HEK293 (cell line): ENCODE data around the gene ZNF410.

Experiments
- CTCF ChIP-seq: fragments of 450-650 bp; formaldehyde crosslinking; IDR thresholded peaks from 2 replicates; pipeline ENCODE4 v1.5.1; 2016; ENCODE audit warnings: missing biosample characterization, missing genetic modification characterization
- GLI4 ChIP-seq: fragments of 450-650 bp; formaldehyde crosslinking; IDR thresholded peaks from 2 replicates; pipeline ENCODE4 v1.5.1; 2016; ENCODE audit warnings: missing biosample characterization, missing genetic modification characterization
- HOXC10 ChIP-seq: sonication (generic); formaldehyde crosslinking; IDR thresholded peaks from 2 replicates; pipeline ENCODE4 v1.8.1; 2023; ENCODE audit warnings: mild to moderate bottlenecking, missing genetic modification reagents
- KLF16 ChIP-seq: fragments of 450-650 bp; formaldehyde crosslinking; IDR thresholded peaks from 2 replicates; pipeline ENCODE4 v1.5.1; 2017; ENCODE audit warnings: missing biosample characterization, missing genetic modification characterization
- MEIS1 ChIP-seq: sonication (generic); formaldehyde crosslinking; IDR thresholded peaks from 2 replicates; pipeline ENCODE4 v1.8.1; 2022; ENCODE audit warnings: missing genetic modification reagents, mild to moderate bottlenecking, borderline replicate concordance
- OSR2 ChIP-seq: fragments of 450-650 bp; formaldehyde crosslinking; IDR thresholded peaks from 2 replicates; pipeline ENCODE4 v1.5.1; 2016; ENCODE audit warnings: missing biosample characterization, missing genetic modification characterization
- REPIN1 ChIP-seq: fragments of 450-650 bp; formaldehyde crosslinking; IDR thresholded peaks from 2 replicates; pipeline ENCODE4 v1.5.1; 2017; ENCODE audit warnings: missing biosample characterization, missing genetic modification characterization, low read depth
- SCRT1 ChIP-seq: fragments of 450-650 bp; formaldehyde crosslinking; IDR thresholded peaks from 2 replicates; pipeline ENCODE4 v1.5.1; 2016; ENCODE audit warnings: missing biosample characterization, missing genetic modification characterization, borderline replicate concordance
- SETDB1 ChIP-seq: IDR thresholded peaks from one replicate; pipeline ENCODE4 v1.6.1; 2017; ENCODE audit warnings: mild to moderate bottlenecking, low read length, moderate library complexity, mixed read lengths; ENCODE audit not compliant: insufficient read length
- SP2 ChIP-seq: fragments of 450-650 bp; formaldehyde crosslinking; IDR thresholded peaks from 2 replicates; pipeline ENCODE4 v1.5.1; 2016; ENCODE audit warnings: missing biosample characterization, missing genetic modification characterization
- TSHZ1 ChIP-seq: fragments of 450-650 bp; formaldehyde crosslinking; IDR thresholded peaks from 2 replicates; pipeline ENCODE4 v1.5.1; 2016; ENCODE audit warnings: missing biosample characterization, missing genetic modification characterization, borderline replicate concordance
- WT1 ChIP-seq: fragments of 450-650 bp; formaldehyde crosslinking; IDR thresholded peaks from 2 replicates; pipeline ENCODE4 v1.5.1; 2016; ENCODE audit warnings: missing biosample characterization, missing genetic modification characterization
- ZBTB21 ChIP-seq: fragments of 450-650 bp; formaldehyde crosslinking; IDR thresholded peaks from 2 replicates; pipeline ENCODE4 v1.5.1; 2017; ENCODE audit warnings: missing biosample characterization, missing genetic modification characterization
- ZBTB48 ChIP-seq: fragments of 450-650 bp; formaldehyde crosslinking; IDR thresholded peaks from 2 replicates; pipeline ENCODE4 v1.5.1; 2016; ENCODE audit warnings: missing biosample characterization, missing genetic modification characterization
- ZBTB8A ChIP-seq: fragments of 450-650 bp; formaldehyde crosslinking; IDR thresholded peaks from 2 replicates; pipeline ENCODE4 v1.5.1; 2016; ENCODE audit warnings: missing biosample characterization, missing genetic modification characterization
- ZEB2 ChIP-seq: fragments of 450-650 bp; formaldehyde crosslinking; IDR thresholded peaks from 2 replicates; pipeline ENCODE4 v1.5.1; 2016; ENCODE audit warnings: missing biosample characterization, missing genetic modification characterization
- ZNF140 ChIP-seq: fragments of 450-650 bp; formaldehyde crosslinking; IDR thresholded peaks from 2 replicates; pipeline ENCODE4 v1.5.1; 2016; ENCODE audit warnings: missing biosample characterization, missing genetic modification characterization
- ZNF239 ChIP-seq: fragments of 450-650 bp; formaldehyde crosslinking; IDR thresholded peaks from 2 replicates; pipeline ENCODE4 v1.5.1; 2016; ENCODE audit warnings: missing biosample characterization, missing genetic modification characterization
- ZNF266 ChIP-seq: fragments of 450-650 bp; formaldehyde crosslinking; IDR thresholded peaks from 2 replicates; pipeline ENCODE4 v1.5.1; 2016; ENCODE audit warnings: missing biosample characterization, missing genetic modification characterization, low read depth
- ZNF350 ChIP-seq: fragments of 450-650 bp; formaldehyde crosslinking; IDR thresholded peaks from 2 replicates; pipeline ENCODE4 v1.5.0; 2017; ENCODE audit warnings: missing biosample characterization, mild to moderate bottlenecking, missing genetic modification characterization
- ZNF37A ChIP-seq: fragments of 450-650 bp; IDR thresholded peaks from 2 replicates; pipeline ENCODE4 v1.5.1; 2018; ENCODE audit warnings: missing biosample characterization, missing genetic modification characterization
- ZNF394 ChIP-seq: fragments of 450-650 bp; formaldehyde crosslinking; IDR thresholded peaks from 2 replicates; pipeline ENCODE4 v1.5.1; 2016; ENCODE audit warnings: missing biosample characterization, missing genetic modification characterization, mild to moderate bottlenecking, moderate library complexity, borderline replicate concordance
- ZNF558 ChIP-seq: fragments of 450-650 bp; formaldehyde crosslinking; IDR thresholded peaks from 2 replicates; pipeline ENCODE4 v1.5.1; 2016; ENCODE audit warnings: missing biosample characterization, missing genetic modification characterization
- ZNF670 ChIP-seq: fragments of 450-650 bp; formaldehyde crosslinking; IDR thresholded peaks from 2 replicates; pipeline ENCODE4 v1.5.1; 2016; ENCODE audit warnings: missing biosample characterization, missing genetic modification characterization, low read depth
- ZNF843 ChIP-seq: fragments of 450-650 bp; formaldehyde crosslinking; IDR thresholded peaks from 2 replicates; pipeline ENCODE4 v1.5.1; 2016; ENCODE audit warnings: missing biosample characterization, missing genetic modification characterization
- TF ChIP-seq, protein P1 (sequence below): IDR thresholded peaks from 2 replicates; pipeline ENCODE4 v1.6.1; 2011; ENCODE audit warnings: mild to moderate bottlenecking, low read depth, low read length, borderline replicate concordance
- TF ChIP-seq, protein P2 (sequence below): sonication (generic); formaldehyde crosslinking; IDR thresholded peaks from 2 replicates; pipeline ENCODE4 v1.8.1; 2022; ENCODE audit warnings: mild to moderate bottlenecking, moderate library complexity, missing genetic modification reagents
- TF ChIP-seq, protein P3 (sequence below): fragments of 450-650 bp; formaldehyde crosslinking; optimal IDR thresholded peaks from 2 replicates; pipeline ENCODE3; 2016; ENCODE audit warnings: missing biosample characterization, mild to moderate bottlenecking, missing genetic modification characterization
- TF ChIP-seq, protein P4 (sequence below): fragments of 450-650 bp; formaldehyde crosslinking; IDR thresholded peaks from 2 replicates; pipeline ENCODE4 v1.5.1; 2016; ENCODE audit warnings: missing biosample characterization, missing genetic modification characterization

Gene ZNF410

GRCh38 chr14:73851567-73852382 is 34.9 kb upstream of the ZNF410 start, which contains the start of gene PTGR2 (continued):
- TF ChIP-seq, protein P1, sequence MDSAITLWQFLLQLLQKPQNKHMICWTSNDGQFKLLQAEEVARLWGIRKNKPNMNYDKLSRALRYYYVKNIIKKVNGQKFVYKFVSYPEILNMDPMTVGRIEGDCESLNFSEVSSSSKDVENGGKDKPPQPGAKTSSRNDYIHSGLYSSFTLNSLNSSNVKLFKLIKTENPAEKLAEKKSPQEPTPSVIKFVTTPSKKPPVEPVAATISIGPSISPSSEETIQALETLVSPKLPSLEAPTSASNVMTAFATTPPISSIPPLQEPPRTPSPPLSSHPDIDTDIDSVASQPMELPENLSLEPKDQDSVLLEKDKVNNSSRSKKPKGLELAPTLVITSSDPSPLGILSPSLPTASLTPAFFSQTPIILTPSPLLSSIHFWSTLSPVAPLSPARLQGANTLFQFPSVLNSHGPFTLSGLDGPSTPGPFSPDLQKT, result no peak
- TF ChIP-seq SETDB1 (no peak), SP2 (tag by site-specific recombination) (peak; percentile 87), REPIN1 (tag by site-specific recombination) (no peak), ZNF37A (tag by site-specific recombination) (no peak), TSHZ1 (tag by site-specific recombination) (no peak), KLF16 (tag by site-specific recombination) (peak; percentile 55; the same call in 1 of the 2 replicates), ZNF843 (no peak), SCRT1 (no peak), ZNF350 (tag by site-specific recombination) (no peak), ZEB2 (0 out of 2 replicates have a peak, but pooled peaks have one; percentile 20), ZNF140 (tag by site-specific recombination) (no peak), WT1 (tag by site-specific recombination) (no peak), ZNF670 (no peak), ZBTB21 (tag by site-specific recombination) (no peak), ZNF558 (0 out of 2 replicates have a peak, but pooled peaks have one; percentile 6), HOXC10 (CRISPR knock-in tag) (no peak), CTCF (no peak), MEIS1 (CRISPR knock-in tag) (no peak), ZNF394 (tag by site-specific recombination) (peak; percentile 51; the same call in 1 of the 2 replicates), ZBTB8A (tag by site-specific recombination) (peak; percentile 10; the same call in 1 of the 2 replicates), OSR2 (tag by site-specific recombination) (peak; percentile 39; the same call in 1 of the 2 replicates), ZBTB48 (peak; percentile 96), ZNF266 (tag by site-specific recombination) (no peak), GLI4 (tag by site-specific recombination) (no peak), ZNF239 (no peak)
- TF ChIP-seq, protein P2, sequence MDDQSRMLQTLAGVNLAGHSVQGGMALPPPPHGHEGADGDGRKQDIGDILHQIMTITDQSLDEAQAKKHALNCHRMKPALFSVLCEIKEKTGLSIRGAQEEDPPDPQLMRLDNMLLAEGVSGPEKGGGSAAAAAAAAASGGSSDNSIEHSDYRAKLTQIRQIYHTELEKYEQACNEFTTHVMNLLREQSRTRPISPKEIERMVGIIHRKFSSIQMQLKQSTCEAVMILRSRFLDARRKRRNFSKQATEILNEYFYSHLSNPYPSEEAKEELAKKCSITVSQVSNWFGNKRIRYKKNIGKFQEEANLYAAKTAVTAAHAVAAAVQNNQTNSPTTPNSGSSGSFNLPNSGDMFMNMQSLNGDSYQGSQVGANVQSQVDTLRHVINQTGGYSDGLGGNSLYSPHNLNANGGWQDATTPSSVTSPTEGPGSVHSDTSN (CRISPR knock-in tag), result peak; percentile 57; the same call in 1 of the 2 replicates
- TF ChIP-seq, protein P3, sequence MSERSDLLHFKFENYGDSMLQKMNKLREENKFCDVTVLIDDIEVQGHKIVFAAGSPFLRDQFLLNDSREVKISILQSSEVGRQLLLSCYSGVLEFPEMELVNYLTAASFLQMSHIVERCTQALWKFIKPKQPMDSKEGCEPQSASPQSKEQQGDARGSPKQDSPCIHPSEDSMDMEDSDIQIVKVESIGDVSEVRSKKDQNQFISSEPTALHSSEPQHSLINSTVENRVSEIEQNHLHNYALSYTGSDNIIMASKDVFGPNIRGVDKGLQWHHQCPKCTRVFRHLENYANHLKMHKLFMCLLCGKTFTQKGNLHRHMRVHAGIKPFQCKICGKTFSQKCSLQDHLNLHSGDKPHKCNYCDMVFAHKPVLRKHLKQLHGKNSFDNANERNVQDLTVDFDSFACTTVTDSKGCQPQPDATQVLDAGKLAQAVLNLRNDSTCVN (tag by site-specific recombination), result peak; percentile 74
- TF ChIP-seq, protein P4, sequence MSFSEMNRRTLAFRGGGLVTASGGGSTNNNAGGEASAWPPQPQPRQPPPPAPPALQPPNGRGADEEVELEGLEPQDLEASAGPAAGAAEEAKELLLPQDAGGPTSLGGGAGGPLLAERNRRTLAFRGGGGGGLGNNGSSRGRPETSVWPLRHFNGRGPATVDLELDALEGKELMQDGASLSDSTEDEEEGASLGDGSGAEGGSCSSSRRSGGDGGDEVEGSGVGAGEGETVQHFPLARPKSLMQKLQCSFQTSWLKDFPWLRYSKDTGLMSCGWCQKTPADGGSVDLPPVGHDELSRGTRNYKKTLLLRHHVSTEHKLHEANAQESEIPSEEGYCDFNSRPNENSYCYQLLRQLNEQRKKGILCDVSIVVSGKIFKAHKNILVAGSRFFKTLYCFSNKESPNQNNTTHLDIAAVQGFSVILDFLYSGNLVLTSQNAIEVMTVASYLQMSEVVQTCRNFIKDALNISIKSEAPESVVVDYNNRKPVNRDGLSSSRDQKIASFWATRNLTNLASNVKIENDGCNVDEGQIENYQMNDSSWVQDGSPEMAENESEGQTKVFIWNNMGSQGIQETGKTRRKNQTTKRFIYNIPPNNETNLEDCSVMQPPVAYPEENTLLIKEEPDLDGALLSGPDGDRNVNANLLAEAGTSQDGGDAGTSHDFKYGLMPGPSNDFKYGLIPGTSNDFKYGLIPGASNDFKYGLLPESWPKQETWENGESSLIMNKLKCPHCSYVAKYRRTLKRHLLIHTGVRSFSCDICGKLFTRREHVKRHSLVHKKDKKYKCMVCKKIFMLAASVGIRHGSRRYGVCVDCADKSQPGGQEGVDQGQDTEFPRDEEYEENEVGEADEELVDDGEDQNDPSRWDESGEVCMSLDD (tag by site-specific recombination), result peak; percentile 37
